ENCODE measurements around the gene RNF144B. TPM values are rescaled to one million over a fixed set of nuclear protein-coding genes. Genes with fewer than 3 reads are reported as not detected.

Gene RNF144B
- total and polyA plus RNA-seq, 2 experiments from 2014 or later = 4.2 to 9.0 TPM

GRCh38 chr6:18439581-18439980, 52.4 kb downstream of the RNF144B start:
- no peak for ATAC-seq
- Mint-ChIP-seq H3K9me3 (no peaks in the 10 kb centered on the region), H3K4me3 (no peak overlapping the region), H3K27ac (no peak overlapping the region), H3K36me3 (ENCODE audit: low read depth) (no peaks in the 10 kb centered on the region), H3K4me1 (no peaks in the 10 kb centered on the region), H3K27me3 (ENCODE audit: insufficient read depth, low read depth, poor library complexity) (no peaks in the 10 kb centered on the region)
- TF ChIP-seq ZNF114 (CRISPR knock-in tag; IDR thresholded peaks at IDR 0.05) (no peak), EZH2phosphoT487 (IDR thresholded peaks at IDR 0.05; ENCODE audit: unreplicated experiment) (no peak), EZH2 (IDR thresholded peaks at IDR 0.05; ENCODE audit: low read depth, unreplicated experiment) (no peak), NANOG (IDR thresholded peaks at IDR 0.05; ENCODE audit: borderline replicate concordance) (no peak), JUNB (IDR thresholded peaks at IDR 0.05; ENCODE audit: unreplicated experiment) (no peak), CREB1 (CRISPR knock-in tag; IDR thresholded peaks at IDR 0.05; ENCODE audit: low read depth) (no peak), ZNF462 (CRISPR knock-in tag; IDR thresholded peaks at IDR 0.05) (no peak), REST (IDR thresholded peaks at IDR 0.05; ENCODE audit: unreplicated experiment) (no peak), CTCF (conservative IDR thresholded peaks at IDR 0.05; ENCODE audit: low read depth in 2 of 2) (no peak), ETS1 (IDR thresholded peaks at IDR 0.05) (no peak), ZNF331 (CRISPR knock-in tag; IDR thresholded peaks at IDR 0.05; ENCODE audit: low read depth) (no peak), STAT1 (IDR thresholded peaks at IDR 0.05; ENCODE audit: unreplicated experiment) (no peak), POLR2AphosphoS5 (IDR thresholded peaks at IDR 0.05; ENCODE audit: low read depth) (no peak)
- H3K79me2 ChIP-seq (replicated peaks; ENCODE audit: insufficient read depth) = no peaks in the 10 kb centered on the region
- no peaks in the 10 kb centered on the region for H3F3A ChIP-seq (replicated peaks; ENCODE audit: low read depth)
- no peaks in the 10 kb centered on the region for H3K36me3 ChIP-seq (ENCODE audit: insufficient read depth)
- no peak overlapping the region for H3K4me3 ChIP-seq
- no peaks in the 10 kb centered on the region for H3K9me2 ChIP-seq (ENCODE audit: insufficient read depth)
- H2AFZ ChIP-seq = no peak overlapping the region
- no peak overlapping the region for H3K27ac ChIP-seq (ENCODE audit: low read depth)
- no peaks in the 10 kb centered on the region for H4K20me1 ChIP-seq (replicated peaks; ENCODE audit: insufficient read depth)
- DNase-seq (ENCODE audit: low spot score) = no peak
- H3K4me1 ChIP-seq (ENCODE audit: insufficient read depth) = no peaks in the 10 kb centered on the region
- H3K4me2 ChIP-seq = no peak overlapping the region
- H3K27me3 ChIP-seq (ENCODE audit: insufficient read depth) = no peaks in the 10 kb centered on the region
